Measurements from ENCODE around the gene NOB1. TPM values are rescaled to one million over a fixed set of nuclear protein-coding genes. Genes with fewer than 3 reads are reported as not detected.

NOB1 gene
- total and polyA plus RNA-seq, 4 donors, result 23.0 to 43.1 (median 32.7) TPM

DNA sequence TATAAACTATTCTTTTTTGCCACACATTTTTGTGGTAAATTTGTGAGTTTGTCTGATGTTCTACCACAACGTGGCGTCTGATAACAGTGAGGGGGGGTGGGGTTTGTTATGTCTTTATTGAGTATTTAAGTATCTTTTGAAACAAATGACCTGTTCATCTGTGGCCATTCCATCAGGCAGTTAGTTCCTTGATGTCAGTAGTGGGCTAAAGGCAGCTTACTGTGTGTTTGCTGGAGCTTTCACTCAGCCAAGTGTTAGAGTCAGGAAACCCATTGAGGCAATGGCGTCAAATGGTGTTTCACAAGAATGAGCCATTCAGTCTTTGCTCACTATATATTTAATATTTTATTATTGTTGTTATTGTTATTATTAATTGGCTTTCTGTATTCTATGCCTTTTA lies 56.3 kb downstream of the NOB1 start:
- 83 to 92% methylated on average over 3 of the region's 3 CpGs for WGBS, 2 donors
- TF ChIP-seq, protein P1, sequence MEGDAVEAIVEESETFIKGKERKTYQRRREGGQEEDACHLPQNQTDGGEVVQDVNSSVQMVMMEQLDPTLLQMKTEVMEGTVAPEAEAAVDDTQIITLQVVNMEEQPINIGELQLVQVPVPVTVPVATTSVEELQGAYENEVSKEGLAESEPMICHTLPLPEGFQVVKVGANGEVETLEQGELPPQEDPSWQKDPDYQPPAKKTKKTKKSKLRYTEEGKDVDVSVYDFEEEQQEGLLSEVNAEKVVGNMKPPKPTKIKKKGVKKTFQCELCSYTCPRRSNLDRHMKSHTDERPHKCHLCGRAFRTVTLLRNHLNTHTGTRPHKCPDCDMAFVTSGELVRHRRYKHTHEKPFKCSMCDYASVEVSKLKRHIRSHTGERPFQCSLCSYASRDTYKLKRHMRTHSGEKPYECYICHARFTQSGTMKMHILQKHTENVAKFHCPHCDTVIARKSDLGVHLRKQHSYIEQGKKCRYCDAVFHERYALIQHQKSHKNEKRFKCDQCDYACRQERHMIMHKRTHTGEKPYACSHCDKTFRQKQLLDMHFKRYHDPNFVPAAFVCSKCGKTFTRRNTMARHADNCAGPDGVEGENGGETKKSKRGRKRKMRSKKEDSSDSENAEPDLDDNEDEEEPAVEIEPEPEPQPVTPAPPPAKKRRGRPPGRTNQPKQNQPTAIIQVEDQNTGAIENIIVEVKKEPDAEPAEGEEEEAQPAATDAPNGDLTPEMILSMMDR (IDR thresholded peaks at IDR 0.05; ENCODE audit: control extremely low read depth, extremely low read depth), result no peak
- Histone ChIP-seq H3K9me3 (ENCODE audit: control insufficient read depth in 4 of 4, insufficient read depth in 3 of 4, low read length in 3 of 4) (no peaks in the 10 kb centered on the region), H3K36me3 (ENCODE audit: control insufficient read depth in 4 of 4, insufficient read depth in 4 of 4, low read length in 4 of 4) (peaks cover 13 to 33% (median 20%) of the 10 kb centered on the region in 4 donors), H3K4me1 (ENCODE audit: control insufficient read depth in 5 of 5, insufficient read depth in 5 of 5, low read length in 5 of 5) (no peaks in the 10 kb centered on the region), H3K27me3 (ENCODE audit: control insufficient read depth in 3 of 3, insufficient read depth in 3 of 3, low read length in 2 of 3) (no peaks in the 10 kb centered on the region), H3K4me3 (no peak overlapping the region), H3K27ac (ENCODE audit: low read depth in 1 of 2, low read length in 1 of 2) (no peak overlapping the region), H3K9ac (ENCODE audit: insufficient read depth in 1 of 2, low read length in 2 of 2) (no peak overlapping the region)
- ATAC-seq (ENCODE audit: insufficient read depth, low FRiP score), result no peak
- no peak for DNase-seq

DNA sequence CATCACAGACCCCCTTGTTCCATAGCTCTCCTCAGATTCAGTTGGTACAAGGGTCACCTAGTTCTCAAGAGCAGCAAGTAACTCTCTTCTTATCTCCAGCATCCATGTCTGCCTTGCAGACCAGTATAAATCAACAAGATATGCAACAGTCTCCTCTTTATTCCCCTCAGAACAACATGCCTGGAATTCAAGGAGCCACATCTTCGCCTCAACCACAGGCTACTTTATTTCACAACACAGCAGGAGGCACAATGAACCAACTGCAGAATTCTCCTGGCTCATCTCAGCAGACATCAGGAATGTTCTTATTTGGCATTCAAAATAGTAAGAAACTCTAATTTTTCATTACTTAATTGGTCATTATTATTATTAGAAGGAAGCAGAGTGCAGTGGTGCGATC lies 60.8 kb downstream of the NOB1 start:
- ATAC-seq (ENCODE audit: insufficient read depth, low FRiP score) (no peak), DNase-seq (no peak)
- no peaks in the 10 kb centered on the region for H3K4me1 ChIP-seq (ENCODE audit: control insufficient read depth in 5 of 5, insufficient read depth in 5 of 5, low read length in 5 of 5)
- H3K27ac ChIP-seq (ENCODE audit: low read depth in 1 of 2, low read length in 1 of 2), result no peak overlapping the region
- peaks cover 23 to 47% (median 38%) of the 10 kb centered on the region in 4 donors for H3K36me3 ChIP-seq (ENCODE audit: control insufficient read depth in 4 of 4, insufficient read depth in 4 of 4, low read length in 4 of 4)
- TF ChIP-seq, protein P1 (IDR thresholded peaks at IDR 0.05; ENCODE audit: control extremely low read depth, extremely low read depth), result no peak
- WGBS, 2 donors, result 93 to 98% methylated on average over 2 of the region's 2 CpGs
- no peak overlapping the region for H3K9ac ChIP-seq (ENCODE audit: insufficient read depth in 1 of 2, low read length in 2 of 2)
- H3K4me3 ChIP-seq, result no peak overlapping the region
- H3K9me3 ChIP-seq (ENCODE audit: control insufficient read depth in 4 of 4, insufficient read depth in 3 of 4, low read length in 3 of 4), result no peaks in the 10 kb centered on the region
- no peaks in the 10 kb centered on the region for H3K27me3 ChIP-seq (ENCODE audit: control insufficient read depth in 3 of 3, insufficient read depth in 3 of 3, low read length in 2 of 3)

DNA sequence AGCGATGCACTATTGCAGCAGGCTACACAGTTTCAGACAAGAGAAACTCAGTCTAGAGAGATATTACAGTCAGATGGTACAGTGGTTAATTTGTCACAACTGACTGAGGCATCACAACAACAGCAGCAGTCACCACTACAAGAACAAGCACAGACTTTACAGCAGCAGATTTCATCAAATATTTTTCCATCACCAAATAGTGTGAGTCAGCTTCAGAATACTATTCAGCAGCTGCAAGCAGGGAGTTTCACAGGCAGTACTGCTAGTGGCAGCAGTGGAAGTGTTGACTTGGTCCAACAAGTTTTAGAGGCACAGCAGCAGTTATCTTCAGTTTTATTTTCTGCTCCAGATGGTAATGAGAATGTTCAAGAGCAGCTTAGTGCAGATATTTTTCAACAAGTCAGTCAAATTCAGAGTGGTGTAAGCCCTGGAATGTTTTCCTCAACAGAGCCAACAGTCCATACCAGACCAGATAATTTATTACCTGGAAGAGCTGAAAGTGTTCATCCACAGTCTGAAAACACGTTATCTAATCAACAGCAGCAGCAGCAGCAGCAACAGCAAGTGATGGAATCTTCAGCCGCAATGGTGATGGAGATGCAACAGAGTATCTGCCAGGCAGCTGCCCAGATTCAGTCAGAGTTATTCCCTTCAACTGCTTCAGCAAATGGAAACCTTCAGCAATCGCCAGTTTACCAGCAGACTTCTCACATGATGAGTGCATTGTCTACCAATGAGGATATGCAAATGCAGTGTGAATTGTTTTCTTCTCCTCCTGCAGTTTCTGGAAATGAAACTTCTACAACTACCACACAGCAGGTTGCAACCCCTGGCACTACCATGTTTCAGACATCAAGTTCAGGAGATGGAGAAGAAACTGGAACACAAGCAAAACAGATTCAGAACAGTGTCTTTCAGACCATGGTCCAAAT lies 62.5 kb downstream of the NOB1 start:
- no peak overlapping the region for H3K4me3 ChIP-seq
- ATAC-seq (ENCODE audit: insufficient read depth, low FRiP score) (no peak), DNase-seq (no peak)
- H3K9me3 ChIP-seq (ENCODE audit: control insufficient read depth in 4 of 4, insufficient read depth in 3 of 4, low read length in 3 of 4), result no peaks in the 10 kb centered on the region
- H3K27me3 ChIP-seq (ENCODE audit: control insufficient read depth in 3 of 3, insufficient read depth in 3 of 3, low read length in 2 of 3), result no peaks in the 10 kb centered on the region
- 88 to 96% methylated on average over 4 of the region's 4 CpGs for WGBS, 2 donors
- TF ChIP-seq, protein P1 (IDR thresholded peaks at IDR 0.05; ENCODE audit: control extremely low read depth, extremely low read depth), result no peak
- H3K9ac ChIP-seq (ENCODE audit: insufficient read depth in 1 of 2, low read length in 2 of 2), result no peak overlapping the region
- peaks cover 22 to 43% (median 38%) of the 10 kb centered on the region in 4 donors for H3K36me3 ChIP-seq (ENCODE audit: control insufficient read depth in 4 of 4, insufficient read depth in 4 of 4, low read length in 4 of 4)
- H3K27ac ChIP-seq (ENCODE audit: low read depth in 1 of 2, low read length in 1 of 2), result no peak overlapping the region
- no peaks in the 10 kb centered on the region for H3K4me1 ChIP-seq (ENCODE audit: control insufficient read depth in 5 of 5, insufficient read depth in 5 of 5, low read length in 5 of 5)

Small RNA genes within 50 kb of the gene (small RNA-seq; reads per million reads assigned to genes)
- gene RF00091 (ENCODE audit: low replicate concordance), result not detected

Other genes starting within 250 kb of the NOB1 start
- 100 to 1,000 TPM in 1 of 2 donors, 10 to 100 TPM in 1; 39.6 to 111 TPM for gene NFAT5, start 189.0 kb downstream of the NOB1 start, total RNA-seq
- gene NFAT5, start 189.0 kb downstream of the NOB1 start, polyA plus RNA-seq, result 1 to 10 TPM; 5.2 to 5.4 TPM
- gene NQO1, start 28.4 kb downstream of the NOB1 start, total RNA-seq, result 10 to 100 TPM; 15.2 to 45.8 TPM
- gene NQO1, start 28.4 kb downstream of the NOB1 start, polyA plus RNA-seq, result 100 to 1,000 TPM in 1 of 2 donors, 10 to 100 TPM in 1; 44.0 to 109 TPM
- gene WWP2, start 7.4 kb upstream of the NOB1 start, total RNA-seq, result 10 to 100 TPM; 49.8 to 86.6 TPM
- 10 to 100 TPM; 26.1 to 36.9 TPM for gene WWP2, start 7.4 kb upstream of the NOB1 start, polyA plus RNA-seq
- 1 to 10 TPM; 1.4 to 1.6 TPM for gene CLEC18A, start 196.4 kb upstream of the NOB1 start, total RNA-seq
- 1 to 10 TPM; 1.2 to 2.9 TPM for gene CLEC18A, start 196.4 kb upstream of the NOB1 start, polyA plus RNA-seq

Data from lung (tissue), 13 donors.